WTC11 (cell line): Measurements from ENCODE around the gene TINAGL1. TPM values are rescaled to one million over a fixed set of nuclear protein-coding genes. Genes with fewer than 3 reads are reported as not detected.

Experiments used
- ATAC-seq: fragments of 200-7000 bp; cut with Tn5 transposase; 2 replicates; pipeline ENCODE4 v1.10.0; 2021; ENCODE audit warnings: mild to moderate bottlenecking, moderate library complexity
- CTCF ChIA-PET: fragments of 300-600 bp; sonication (Branson Sonifier 250); formaldehyde crosslinking; loops from one replicate; lab custom pipeline; 2021; ENCODE audit warnings: antibody characterized with exemption; lab: Charles Lee
- POLR2A ChIA-PET: fragments of 350-600 bp; sonication (Branson Sonifier 250); formaldehyde crosslinking; loops from one replicate; lab custom pipeline; 2021; ENCODE audit warnings: antibody characterized with exemption; lab: Charles Lee
- DNase-seq: peaks from one replicate; pipeline ENCODE4 v3.0.0; 2021; ENCODE audit warnings: low spot score
- H3K27ac Mint-ChIP-seq: 2 replicates; pipeline ENCODE4 v1.8.0; 2021; ENCODE audit warnings: mixed read lengths
- H3K27me3 Mint-ChIP-seq: 2 replicates; pipeline ENCODE4 v1.8.0; 2021; ENCODE audit warnings: low read depth, mild to moderate bottlenecking, moderate library complexity, mixed read lengths
- H3K36me3 Mint-ChIP-seq: 2 replicates; pipeline ENCODE4 v1.8.0; 2021; ENCODE audit warnings: mixed read lengths
- H3K4me1 Mint-ChIP-seq: 2 replicates; pipeline ENCODE4 v1.8.0; 2022; ENCODE audit warnings: mixed read lengths
- H3K4me3 Mint-ChIP-seq: 2 replicates; pipeline ENCODE4 v1.8.0; 2021; ENCODE audit warnings: mild to moderate bottlenecking, moderate library complexity, mixed read lengths
- H3K9me3 Mint-ChIP-seq: 2 replicates; pipeline ENCODE4 v1.8.0; 2021; ENCODE audit warnings: mixed read lengths
- AR ChIP-seq: fragments of 250-450 bp; sonication (Bioruptor Pico); IDR thresholded peaks from 2 replicates; pipeline ENCODE4 v1.9.0; 2021; ENCODE audit warnings: mild to moderate bottlenecking
- ARID4B ChIP-seq: sonication (generic); formaldehyde crosslinking; IDR thresholded peaks from 2 replicates; pipeline ENCODE4 v1.8.0; 2023; ENCODE audit warnings: missing genetic modification reagents, mild to moderate bottlenecking, borderline replicate concordance
- CREM ChIP-seq: sonication (generic); formaldehyde crosslinking; IDR thresholded peaks from 2 replicates; pipeline ENCODE4 v1.8.1; 2022; ENCODE audit warnings: mild to moderate bottlenecking, missing genetic modification reagents, moderate library complexity
- ETV6 ChIP-seq: sonication (generic); formaldehyde crosslinking; IDR thresholded peaks from 2 replicates; pipeline ENCODE4 v1.8.1; 2022; ENCODE audit warnings: mild to moderate bottlenecking, missing genetic modification reagents
- FOXP1 ChIP-seq: sonication (generic); formaldehyde crosslinking; IDR thresholded peaks from 2 replicates; pipeline ENCODE4 v1.8.0; 2022; ENCODE audit warnings: missing genetic modification reagents, mild to moderate bottlenecking, moderate library complexity, borderline replicate concordance
- MAX ChIP-seq: sonication (generic); formaldehyde crosslinking; IDR thresholded peaks from 2 replicates; pipeline ENCODE4 v1.8.0; 2022; ENCODE audit warnings: mild to moderate bottlenecking, missing genetic modification reagents
- MLX ChIP-seq: sonication (generic); formaldehyde crosslinking; IDR thresholded peaks from 2 replicates; pipeline ENCODE4 v1.8.1; 2023; ENCODE audit warnings: mild to moderate bottlenecking, missing genetic modification reagents, moderate library complexity
- MXD4 ChIP-seq: fragments of 250-450 bp; sonication (Bioruptor Pico); IDR thresholded peaks from 2 replicates; pipeline ENCODE4 v1.8.0; 2021; ENCODE audit warnings: mild to moderate bottlenecking, moderate library complexity, borderline replicate concordance
- SMAD3 ChIP-seq: sonication (generic); formaldehyde crosslinking; IDR thresholded peaks from 2 replicates; pipeline ENCODE4 v1.8.0; 2022; ENCODE audit warnings: missing genetic modification reagents, mild to moderate bottlenecking, borderline replicate concordance
- SOX15 ChIP-seq: fragments of 250-450 bp; sonication (Bioruptor Pico); IDR thresholded peaks from 2 replicates; pipeline ENCODE4 v1.9.0; 2021; ENCODE audit warnings: mild to moderate bottlenecking
- ZSCAN18 ChIP-seq: fragments of 250-450 bp; sonication (Bioruptor Pico); IDR thresholded peaks from 2 replicates; pipeline ENCODE4 v2.1.2; 2022; ENCODE audit warnings: mild to moderate bottlenecking, moderate library complexity
- total RNA-seq: library from RNA; stranded (reverse); gene quantifications from 3 replicates; pipeline ENCODE4 v1.2.3, GENCODE V29; 2021
- TF ChIP-seq, protein P1 (sequence below): sonication (generic); formaldehyde crosslinking; IDR thresholded peaks from 2 replicates; pipeline ENCODE4 v1.8.1; 2023; ENCODE audit warnings: mild to moderate bottlenecking, missing genetic modification reagents
- TF ChIP-seq, protein P2 (sequence below): sonication (generic); formaldehyde crosslinking; conservative IDR thresholded peaks from 2 replicates; pipeline ENCODE4 v1.8.1; 2022; ENCODE audit warnings: mild to moderate bottlenecking, missing genetic modification reagents
- TF ChIP-seq, protein P3 (sequence below): fragments of 250-450 bp; sonication (Bioruptor Pico); IDR thresholded peaks from 2 replicates; pipeline ENCODE4 v1.9.0; 2021; ENCODE audit warnings: mild to moderate bottlenecking

The TINAGL1 gene
- total RNA-seq, 1 experiment from 2014 or later, result 7.2 TPM

DNA sequence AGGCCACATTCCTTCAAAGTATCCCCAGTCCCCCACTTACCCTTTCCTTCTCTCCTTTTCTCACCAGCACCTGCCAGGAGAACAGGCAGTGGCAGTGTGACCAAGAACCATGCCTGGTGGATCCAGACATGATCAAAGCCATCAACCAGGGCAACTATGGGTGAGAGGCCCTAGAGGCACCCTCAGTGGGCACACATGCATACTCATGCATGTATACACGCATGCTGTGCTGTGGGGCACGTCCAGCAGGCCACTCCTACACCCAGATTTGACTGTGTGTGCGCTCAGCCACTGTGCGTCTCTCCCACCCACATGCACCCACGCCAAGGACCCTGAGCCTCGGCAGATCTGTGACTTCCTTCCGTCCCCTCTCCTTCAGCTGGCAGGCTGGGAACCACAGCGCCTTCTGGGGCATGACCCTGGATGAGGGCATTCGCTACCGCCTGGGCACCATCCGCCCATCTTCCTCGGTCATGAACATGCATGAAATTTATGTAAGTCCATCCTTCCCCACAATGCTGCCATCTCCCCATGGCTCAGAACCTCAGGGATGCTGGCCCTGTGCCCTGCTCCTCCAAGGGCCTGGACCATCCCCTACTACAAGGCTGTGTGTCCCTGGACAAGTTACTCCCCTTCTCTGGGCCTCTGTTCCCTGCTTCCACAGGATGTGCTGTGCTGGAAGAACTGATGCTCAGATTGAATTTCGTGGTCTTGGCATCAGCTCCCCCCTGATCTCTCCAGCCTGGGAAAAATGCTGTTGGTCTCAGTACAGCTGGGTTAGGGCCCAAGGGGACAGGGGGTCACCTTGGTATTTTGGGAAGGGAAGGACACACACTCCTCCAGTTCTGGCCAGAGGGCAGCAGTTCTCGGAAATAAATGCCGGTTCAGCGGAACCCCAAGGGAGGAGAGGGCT is 7.0 kb downstream of the TINAGL1 start (continued):
- TF ChIP-seq, protein P1, sequence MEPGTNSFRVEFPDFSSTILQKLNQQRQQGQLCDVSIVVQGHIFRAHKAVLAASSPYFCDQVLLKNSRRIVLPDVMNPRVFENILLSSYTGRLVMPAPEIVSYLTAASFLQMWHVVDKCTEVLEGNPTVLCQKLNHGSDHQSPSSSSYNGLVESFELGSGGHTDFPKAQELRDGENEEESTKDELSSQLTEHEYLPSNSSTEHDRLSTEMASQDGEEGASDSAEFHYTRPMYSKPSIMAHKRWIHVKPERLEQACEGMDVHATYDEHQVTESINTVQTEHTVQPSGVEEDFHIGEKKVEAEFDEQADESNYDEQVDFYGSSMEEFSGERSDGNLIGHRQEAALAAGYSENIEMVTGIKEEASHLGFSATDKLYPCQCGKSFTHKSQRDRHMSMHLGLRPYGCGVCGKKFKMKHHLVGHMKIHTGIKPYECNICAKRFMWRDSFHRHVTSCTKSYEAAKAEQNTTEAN (CRISPR knock-in tag), result no peak
- TF ChIP-seq SOX15 (CRISPR knock-in tag) (no peak), AR (CRISPR knock-in tag) (no peak), MXD4 (CRISPR knock-in tag) (no peak), MAX (CRISPR knock-in tag) (no peak), ZSCAN18 (no peak), MLX (CRISPR knock-in tag) (no peak)
- TF ChIP-seq, all 79 proteins: peak for 0

DNA sequence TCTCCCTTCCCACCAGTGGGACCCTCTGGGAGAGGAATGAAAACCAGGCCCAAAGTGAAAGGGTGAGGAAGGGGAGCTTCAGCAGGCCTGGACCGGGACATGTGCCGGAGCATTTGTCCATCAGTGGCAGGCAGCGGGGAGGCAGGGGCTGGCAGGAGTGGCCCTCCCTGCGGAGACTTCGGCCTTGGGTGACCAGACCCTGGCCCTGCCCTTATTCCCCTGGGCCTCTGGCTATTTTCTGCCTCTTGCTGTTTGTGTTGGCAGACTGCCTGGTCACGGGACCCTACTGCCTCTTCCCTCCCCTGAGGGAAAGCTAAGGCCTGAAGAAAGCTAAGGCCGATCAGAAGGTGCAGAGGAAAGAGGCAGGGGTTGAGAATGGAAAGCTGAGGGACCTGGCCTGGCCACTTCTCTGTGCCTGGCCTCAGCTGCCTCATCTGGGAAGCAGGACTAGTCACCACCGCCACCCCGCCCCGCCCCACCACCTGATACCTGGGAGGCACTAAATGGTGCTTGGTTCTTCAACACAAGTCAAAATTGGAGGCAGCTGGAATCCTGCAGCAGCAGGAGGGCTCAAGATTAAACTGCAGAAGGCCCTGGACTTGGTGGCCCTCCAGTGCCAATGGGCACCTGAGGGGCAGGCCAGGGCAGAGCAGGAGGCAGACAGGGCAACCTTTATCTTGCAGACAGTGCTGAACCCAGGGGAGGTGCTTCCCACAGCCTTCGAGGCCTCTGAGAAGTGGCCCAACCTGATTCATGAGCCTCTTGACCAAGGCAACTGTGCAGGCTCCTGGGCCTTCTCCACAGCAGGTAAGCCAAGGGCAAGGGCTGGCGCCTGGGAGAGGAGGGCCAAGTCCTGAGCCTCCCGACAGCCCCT is 7.9 kb downstream of the TINAGL1 start:
- H3K9me3 Mint-ChIP-seq, result no peaks in the 10 kb centered on the region
- peaks cover 35% of the 10 kb centered on the region for H3K4me1 Mint-ChIP-seq
- H3K27ac Mint-ChIP-seq, result no peak overlapping the region
- no peak overlapping the region for H3K4me3 Mint-ChIP-seq
- ATAC-seq (no peak), DNase-seq (no peak)
- POLR2A ChIA-PET, result no interaction called here
- H3K27me3 Mint-ChIP-seq, result peaks cover 8% of the 10 kb centered on the region
- CTCF ChIA-PET, result interaction anchor here (1.5 kb wide), 1 partner anchor 35 kb away, joined by 4 read pairs; no protein-coding TSS in a partner anchor
- H3K36me3 Mint-ChIP-seq, result no peaks in the 10 kb centered on the region
- TF ChIP-seq CREM (CRISPR knock-in tag), result no peak
- no peak for TF ChIP-seq SMAD3 (CRISPR knock-in tag)
- no peak for TF ChIP-seq FOXP1 (CRISPR knock-in tag)
- TF ChIP-seq, protein P1 (CRISPR knock-in tag), result no peak
- TF ChIP-seq ARID4B (CRISPR knock-in tag), result no peak
- no peak for TF ChIP-seq ETV6 (CRISPR knock-in tag)
- TF ChIP-seq, protein P2, sequence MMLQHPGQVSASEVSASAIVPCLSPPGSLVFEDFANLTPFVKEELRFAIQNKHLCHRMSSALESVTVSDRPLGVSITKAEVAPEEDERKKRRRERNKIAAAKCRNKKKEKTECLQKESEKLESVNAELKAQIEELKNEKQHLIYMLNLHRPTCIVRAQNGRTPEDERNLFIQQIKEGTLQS (CRISPR knock-in tag), result no peak
- TF ChIP-seq, protein P3, sequence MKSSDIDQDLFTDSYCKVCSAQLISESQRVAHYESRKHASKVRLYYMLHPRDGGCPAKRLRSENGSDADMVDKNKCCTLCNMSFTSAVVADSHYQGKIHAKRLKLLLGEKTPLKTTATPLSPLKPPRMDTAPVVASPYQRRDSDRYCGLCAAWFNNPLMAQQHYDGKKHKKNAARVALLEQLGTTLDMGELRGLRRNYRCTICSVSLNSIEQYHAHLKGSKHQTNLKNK (CRISPR knock-in tag), result no peak
